H9 (cell line): Measurements from ENCODE around the gene PLEKHA5. TPM values are rescaled to one million over a fixed set of nuclear protein-coding genes. Genes with fewer than 3 reads are reported as not detected.

Source experiments
- DNase-seq: peaks from one replicate; pipeline ENCODE4 v3.0.0-alpha.2; 2017
- H2AFZ ChIP-seq: one replicate; pipeline ENCODE4 v1.6.1; 2013; ENCODE audit warnings: mild to moderate bottlenecking, low read length, control low read depth, moderate library complexity
- H2AK5ac ChIP-seq: 2 replicates; pipeline ENCODE4 v1.6.1; 2013; ENCODE audit warnings: low read length, control low read depth, mixed read lengths; ENCODE audit not compliant: insufficient read length
- H2BK120ac ChIP-seq: one replicate; pipeline ENCODE4 v1.6.1; 2013; ENCODE audit warnings: low read depth, mild to moderate bottlenecking, low read length, control low read depth, inconsistent platforms; ENCODE audit not compliant: poor library complexity, severe bottlenecking
- H2BK12ac ChIP-seq: 2 replicates; pipeline ENCODE4 v1.6.1; 2013; ENCODE audit warnings: low read length, control low read depth, mixed read lengths, low read depth; ENCODE audit not compliant: insufficient read length
- H2BK15ac ChIP-seq: 2 replicates; pipeline ENCODE4 v1.6.1; 2013; ENCODE audit warnings: low read depth, low read length, control low read depth
- H2BK20ac ChIP-seq: one replicate; pipeline ENCODE4 v1.6.1; 2013; ENCODE audit warnings: low read depth, mild to moderate bottlenecking, low read length, control low read depth, inconsistent platforms; ENCODE audit not compliant: poor library complexity, severe bottlenecking
- H2BK5ac ChIP-seq: 2 replicates; pipeline ENCODE4 v1.6.1; 2013; ENCODE audit warnings: low read length, control low read depth, mixed read lengths; ENCODE audit not compliant: insufficient read length
- H3K14ac ChIP-seq: 2 replicates; pipeline ENCODE4 v1.6.1; 2013; ENCODE audit warnings: low read length, control low read depth; ENCODE audit not compliant: insufficient read depth
- H3K18ac ChIP-seq: 2 replicates; pipeline ENCODE4 v1.6.1; 2013; ENCODE audit warnings: low read depth, mild to moderate bottlenecking, mixed read lengths, low read length, control low read depth; ENCODE audit not compliant: insufficient read length
- H3K23ac ChIP-seq: 2 replicates; pipeline ENCODE4 v1.6.1; 2013; ENCODE audit warnings: low read length, control low read depth, mixed read lengths, low read depth; ENCODE audit not compliant: insufficient read length
- H3K23me2 ChIP-seq: 2 replicates; pipeline ENCODE4 v1.6.1; 2013; ENCODE audit warnings: low read depth, mild to moderate bottlenecking, mixed read lengths, low read length, control low read depth; ENCODE audit not compliant: insufficient read length, poor library complexity, severe bottlenecking
- H3K27ac ChIP-seq: 2 replicates; pipeline ENCODE4 v1.5.1; 2013; ENCODE audit warnings: low read length, control low read depth, mixed read lengths, low read depth; ENCODE audit not compliant: insufficient read length
- H3K27me3 ChIP-seq: 2 replicates; pipeline ENCODE4 v1.6.1; 2013; ENCODE audit warnings: low read length, control low read depth, inconsistent platforms; ENCODE audit not compliant: insufficient read depth
- H3K4ac ChIP-seq: 2 replicates; pipeline ENCODE4 v1.6.1; 2013; ENCODE audit warnings: low read depth, mild to moderate bottlenecking, control low read depth, inconsistent platforms, low read length, moderate library complexity
- H3K4me1 ChIP-seq: 2 replicates; pipeline ENCODE4 v1.6.1; 2013; ENCODE audit warnings: low read length, control low read depth, inconsistent platforms; ENCODE audit not compliant: insufficient read depth
- H3K4me2 ChIP-seq: 2 replicates; pipeline ENCODE4 v1.6.1; 2013; ENCODE audit warnings: low read length, control low read depth, mixed read lengths; ENCODE audit not compliant: insufficient read length, insufficient read depth
- H3K56ac ChIP-seq: 2 replicates; pipeline ENCODE4 v1.6.1; 2013; ENCODE audit warnings: low read depth, mild to moderate bottlenecking, mixed read lengths, low read length, control low read depth; ENCODE audit not compliant: insufficient read length
- H3K79me1 ChIP-seq: 2 replicates; pipeline ENCODE4 v1.6.1; 2013; ENCODE audit warnings: low read depth, mild to moderate bottlenecking, moderate library complexity, low read length, control low read depth, inconsistent platforms; ENCODE audit not compliant: insufficient read depth, poor library complexity, severe bottlenecking
- H3K79me2 ChIP-seq: 2 replicates; pipeline ENCODE4 v1.6.1; 2013; ENCODE audit warnings: low read length, control low read depth, inconsistent platforms; ENCODE audit not compliant: insufficient read depth
- H3K9ac ChIP-seq: 2 replicates; pipeline ENCODE4 v1.6.1; 2013; ENCODE audit warnings: low read length, control low read depth, mixed read lengths; ENCODE audit not compliant: insufficient read length; ENCODE audit errors: extremely low read depth
- H3K9me3 ChIP-seq: one replicate; pipeline ENCODE4 v1.6.1; 2013; ENCODE audit warnings: low read depth, low read length, inconsistent platforms; ENCODE audit not compliant: control insufficient read depth
- H3T11ph ChIP-seq: one replicate; pipeline ENCODE4 v1.6.1; 2013; ENCODE audit warnings: mild to moderate bottlenecking, low read length, control low read depth, inconsistent platforms
- H4K20me1 ChIP-seq: one replicate; pipeline ENCODE4 v1.6.1; 2013; ENCODE audit not compliant: control insufficient read depth, insufficient read length, insufficient read depth
- H4K5ac ChIP-seq: 2 replicates; pipeline ENCODE4 v1.6.1; 2013; ENCODE audit warnings: low read depth, mild to moderate bottlenecking, mixed read lengths, low read length, control low read depth; ENCODE audit not compliant: insufficient read length
- H4K8ac ChIP-seq: replicated peaks from 2 replicates; pipeline ENCODE4 v1.6.1; 2013; ENCODE audit warnings: low read length, control low read depth, mixed read lengths, low read depth; ENCODE audit not compliant: insufficient read length
- H4K91ac ChIP-seq: 2 replicates; pipeline ENCODE4 v1.6.1; 2013; ENCODE audit warnings: low read depth, mild to moderate bottlenecking, moderate library complexity, mixed read lengths, low read length, control low read depth; ENCODE audit not compliant: insufficient read length
- H3K27ac Mint-ChIP-seq, 3 experiments: 2 replicates in 2 of 3; 3 replicates in 1 of 3; pipeline ENCODE4 v1.8.0; 2020 to 2021; ENCODE audit warnings: mixed read lengths in 3 of 3, mild to moderate bottlenecking in 1 of 3, moderate library complexity in 1 of 3
- H3K27me3 Mint-ChIP-seq: 2 replicates; pipeline ENCODE4 v1.8.0; 2021; ENCODE audit warnings: low read depth, mild to moderate bottlenecking, moderate library complexity, mixed read lengths
- H3K36me3 Mint-ChIP-seq, 3 experiments: 2 replicates in 2 of 3; 3 replicates in 1 of 3; pipeline ENCODE4 v1.8.0; 2020 to 2021; ENCODE audit warnings: low read depth in 3 of 3, mixed read lengths in 3 of 3; ENCODE audit not compliant: insufficient read depth in 1 of 3
- H3K4me1 Mint-ChIP-seq, 2 experiments: 2 replicates each; pipeline ENCODE4 v1.8.0; 2020; ENCODE audit warnings: mixed read lengths in 2 of 2
- H3K4me3 Mint-ChIP-seq, 2 experiments: 2 replicates in 1 of 2; 3 replicates in 1 of 2; pipeline ENCODE4 v1.8.0; 2020 to 2021; ENCODE audit warnings: mild to moderate bottlenecking in 2 of 2, mixed read lengths in 2 of 2, moderate library complexity in 1 of 2
- H3K9me3 Mint-ChIP-seq, 2 experiments: 2 replicates in 1 of 2; 3 replicates in 1 of 2; pipeline ENCODE4 v1.8.0; 2020; ENCODE audit warnings: mild to moderate bottlenecking in 2 of 2, mixed read lengths in 2 of 2, moderate library complexity in 1 of 2
- CTCF ChIP-seq: fragments of 200-600 bp; sonication (generic); conservative IDR thresholded peaks from 3 replicates; pipeline ENCODE4 v1.8.0; 2021; ENCODE audit warnings: antibody characterized with exemption, mild to moderate bottlenecking
- WGBS: extraction: QIAGEN DNeasy Blood & Tissue Kit; methylation state at CpG from one replicate; pipeline ENCODE4 v1.1.7; 2013; ENCODE audit warnings: missing lambda C conversion rate, low lambda C conversion rate, mixed read lengths; ENCODE audit not compliant: insufficient read length; ENCODE audit errors: extremely low coverage; 5-methylcytosine and 5-hydroxymethylcytosine counted together
- total RNA-seq: library from RNA; stranded (reverse); gene quantifications from 2 replicates; pipeline ENCODE4 v1.2.1, GENCODE V29; 2021

The PLEKHA5 gene
- total RNA-seq, 1 experiment from 2014 or later = 86.7 TPM

GRCh38 chr12:19263672-19264071 lies 134.1 kb downstream of the PLEKHA5 start:
- Histone ChIP-seq H3K27me3 (no peaks in the 10 kb centered on the region), H4K20me1 (no peaks in the 10 kb centered on the region), H3K4me2 (peak overlapping the region; percentile 17), H3K9me3 (no peaks in the 10 kb centered on the region), H3K23me2 (no peaks in the 10 kb centered on the region), H3K4ac (no peak overlapping the region), H3K56ac (no peak overlapping the region), H2AK5ac (no peak overlapping the region), H2BK120ac (no peak overlapping the region), H4K8ac (no peak overlapping the region), H2BK15ac (no peak overlapping the region), H3K9ac (no peak overlapping the region), H2BK20ac (no peak overlapping the region), H3T11ph (no peak overlapping the region), H3K79me2 (no peaks in the 10 kb centered on the region; the same call in 1 of the 2 replicates), H4K5ac (no peak overlapping the region), H4K91ac (no peak overlapping the region), H3K14ac (no peak overlapping the region), H3K4me1 (no peaks in the 10 kb centered on the region), H2BK12ac (no peak overlapping the region), H3K23ac (no peak overlapping the region), H3K18ac (no peak overlapping the region), H2BK5ac (no peak overlapping the region), H3K27ac (peak overlapping the region; percentile 48), H2AFZ (no peak overlapping the region), H3K79me1 (no peaks in the 10 kb centered on the region)
- Mint-ChIP-seq H3K27ac (peak overlapping the region; percentile 84 to 93 (median 85)), H3K27me3 (no peaks in the 10 kb centered on the region), H3K36me3 (peaks cover 7 to 37% (median 36%) of the 10 kb centered on the region in 3 experiments), H3K4me3 (peak overlapping the region in 1 of 2 experiments; percentile 39; a peak in 2 of 5 replicates), H3K9me3 (no peaks in the 10 kb centered on the region), H3K4me1 (peaks cover 18 to 19% of the 10 kb centered on the region in 2 experiments)
- peak; percentile 56 for DNase-seq
- TF ChIP-seq CTCF = no peak
- WGBS = no CpG with 5 or more reads among the region's 3 CpGs
